GM18907 (cell line): ENCODE results near the gene NCEH1.
A peak's percentile ranks its signal among the peaks of the same experiment; 100 is the strongest.
"Not testable (repeated sequence)": the region's sequence is repeated elsewhere in the genome, so short reads cannot be mapped to it uniquely, and the experiment has no call there.

Experiments
- ATAC-seq: cut with Tn5 transposase; IDR thresholded peaks from one replicate; pipeline ENCODE4 v1.9.1; 2021; ENCODE audit warnings: mild to moderate bottlenecking, moderate library complexity; ENCODE audit not compliant: unreplicated experiment

NCEH1 gene

DNA sequence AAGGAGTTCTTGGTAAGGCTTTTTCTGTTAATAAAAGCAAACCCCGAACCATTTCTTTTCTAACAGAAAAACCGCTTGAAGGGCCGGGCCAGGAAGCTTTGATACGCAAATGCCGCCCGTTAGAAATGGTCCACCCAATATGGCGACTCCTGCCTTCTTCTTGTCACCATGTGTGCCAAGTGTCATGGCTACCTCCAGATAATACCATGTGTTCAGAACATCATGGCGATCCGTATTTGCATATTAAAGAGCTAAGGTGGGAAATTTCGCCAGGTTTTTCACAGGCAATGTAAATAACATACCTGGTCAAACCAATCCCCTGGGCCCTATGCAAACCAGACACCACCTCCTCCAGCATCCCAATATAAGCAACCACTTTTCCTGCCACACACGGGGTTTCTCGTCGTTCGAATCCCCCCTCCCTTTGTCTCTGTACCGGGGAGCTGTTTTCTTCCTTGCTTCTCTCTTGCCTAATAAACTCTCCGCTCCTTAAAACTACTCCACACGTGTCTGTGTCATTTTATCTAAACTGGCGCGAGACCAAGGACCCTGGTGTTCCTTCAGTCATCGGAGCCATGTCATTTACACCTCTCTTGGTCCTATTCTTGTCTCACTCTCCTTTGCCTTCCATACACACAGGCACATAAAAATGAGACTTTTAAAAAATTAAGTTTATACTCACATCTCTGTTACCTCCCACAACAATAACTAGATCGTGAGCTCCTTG lies 34.5 kb downstream of the NCEH1 start:
- ATAC-seq: no peak

DNA sequence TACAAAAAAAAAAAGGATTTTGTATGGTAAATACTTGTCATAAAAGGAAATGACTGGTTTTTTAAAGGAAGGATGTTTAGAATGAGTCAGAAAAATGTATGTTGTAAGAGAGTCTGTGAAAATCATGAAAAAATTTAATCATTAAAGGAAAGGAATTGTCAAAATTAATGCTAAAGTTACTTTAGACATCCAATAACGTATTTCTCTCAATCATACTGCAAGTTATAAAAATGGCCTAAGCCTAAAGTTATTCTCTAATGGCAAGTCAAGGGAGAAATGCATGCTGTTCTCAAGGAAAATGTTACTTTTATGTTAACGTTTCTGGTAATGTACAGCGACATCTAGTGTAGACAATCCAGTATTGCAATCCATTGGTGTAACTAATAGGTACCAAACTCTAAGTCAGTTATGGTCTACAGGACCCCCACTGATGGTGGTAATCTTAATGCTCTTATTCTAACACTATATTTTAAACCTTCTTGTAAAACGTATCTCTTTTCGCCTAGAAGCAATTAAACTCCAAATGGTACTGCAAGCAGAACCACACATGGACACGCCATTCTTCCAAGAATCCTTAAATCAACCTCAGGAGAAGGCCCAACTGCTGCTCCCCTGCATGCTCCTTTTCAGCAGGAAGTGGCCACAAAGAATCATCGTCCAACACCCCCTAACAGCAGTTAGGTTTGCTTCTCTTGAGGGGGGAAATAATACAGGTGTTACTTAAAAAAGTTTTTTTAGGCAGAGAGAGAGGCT lies 35.2 kb downstream of the NCEH1 start:
- ATAC-seq: no peak

DNA sequence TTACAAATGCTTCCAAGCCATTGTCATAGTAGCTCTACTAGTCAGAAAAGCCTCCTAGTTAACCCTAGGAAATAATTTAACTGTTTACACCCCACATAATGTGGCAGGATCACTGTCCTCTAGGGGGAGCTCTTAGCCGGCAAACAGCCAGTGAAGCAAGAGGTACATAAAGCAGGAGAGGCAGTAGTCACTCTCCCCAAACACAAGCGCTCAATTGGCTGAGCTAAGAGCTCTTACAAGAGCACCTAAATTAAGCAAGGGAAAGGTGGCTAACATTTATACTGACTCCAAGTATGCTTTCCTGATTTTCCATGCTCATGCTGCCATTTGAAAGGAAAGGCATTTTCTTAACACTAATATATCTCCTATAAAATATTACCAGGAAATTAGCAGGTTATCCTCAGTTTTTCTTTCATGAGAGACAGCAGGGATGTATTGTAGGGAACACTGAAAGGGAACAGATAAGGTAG lies 37.6 kb downstream of the NCEH1 start:
- peak; percentile 88 for ATAC-seq

DNA sequence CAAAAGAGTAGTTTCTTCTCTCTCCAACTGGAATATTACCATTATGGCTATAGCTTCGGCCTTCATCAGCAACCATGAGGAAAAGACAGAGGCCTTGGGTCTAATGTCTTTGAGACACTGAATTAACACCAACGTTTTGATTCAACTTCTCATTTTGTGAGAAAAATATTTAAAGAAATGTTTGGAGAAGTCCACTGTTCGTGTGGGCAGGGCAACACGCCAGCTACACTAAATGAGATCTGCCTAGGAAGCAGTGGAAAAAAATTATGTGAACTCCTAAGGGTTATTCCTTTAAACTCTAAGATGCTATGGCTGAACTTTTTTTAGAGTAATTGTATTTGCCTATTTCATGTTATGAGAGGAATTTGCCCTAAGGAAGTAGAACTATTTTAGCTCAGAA lies 41.8 kb downstream of the NCEH1 start:
- ATAC-seq: no peak

DNA sequence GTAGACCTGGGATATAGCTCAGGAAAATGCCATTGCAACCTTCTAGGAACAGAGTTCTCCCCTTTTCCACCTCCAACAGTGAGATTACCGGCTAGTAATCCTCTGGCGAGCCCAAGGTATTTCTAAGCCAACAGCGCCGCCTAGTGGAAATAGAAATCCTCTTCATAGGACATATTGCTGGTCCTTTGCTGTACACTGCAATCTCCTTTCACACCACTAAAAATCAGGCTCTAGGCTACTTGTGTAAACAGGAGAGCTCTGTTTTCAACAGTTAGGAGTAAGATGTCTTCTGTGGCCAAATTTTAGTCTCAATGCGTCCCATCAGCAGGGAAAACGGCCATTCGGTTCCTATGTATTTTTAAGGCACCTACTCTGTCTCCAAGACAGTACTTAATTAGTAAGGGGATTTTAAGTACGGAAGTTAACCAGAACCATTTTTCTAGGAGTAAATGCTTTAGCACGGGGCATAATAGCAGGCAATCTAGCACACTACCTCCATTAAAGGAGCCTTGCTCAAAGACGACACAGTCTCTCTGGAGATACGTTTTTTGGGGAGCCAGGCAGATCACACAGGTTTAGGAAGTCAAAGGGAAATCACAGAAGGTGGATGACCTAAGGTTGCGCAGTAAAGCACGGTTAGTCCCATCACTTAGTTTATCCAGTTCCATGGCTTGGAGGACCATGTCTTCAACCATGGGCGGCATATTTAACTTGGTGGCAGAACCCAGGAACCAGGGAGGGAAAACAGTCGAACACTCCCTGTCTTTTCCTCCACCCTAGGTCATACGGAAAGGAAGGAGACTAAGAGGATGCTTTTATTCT lies 43.8 kb downstream of the NCEH1 start:
- ATAC-seq: peak; percentile 92

DNA sequence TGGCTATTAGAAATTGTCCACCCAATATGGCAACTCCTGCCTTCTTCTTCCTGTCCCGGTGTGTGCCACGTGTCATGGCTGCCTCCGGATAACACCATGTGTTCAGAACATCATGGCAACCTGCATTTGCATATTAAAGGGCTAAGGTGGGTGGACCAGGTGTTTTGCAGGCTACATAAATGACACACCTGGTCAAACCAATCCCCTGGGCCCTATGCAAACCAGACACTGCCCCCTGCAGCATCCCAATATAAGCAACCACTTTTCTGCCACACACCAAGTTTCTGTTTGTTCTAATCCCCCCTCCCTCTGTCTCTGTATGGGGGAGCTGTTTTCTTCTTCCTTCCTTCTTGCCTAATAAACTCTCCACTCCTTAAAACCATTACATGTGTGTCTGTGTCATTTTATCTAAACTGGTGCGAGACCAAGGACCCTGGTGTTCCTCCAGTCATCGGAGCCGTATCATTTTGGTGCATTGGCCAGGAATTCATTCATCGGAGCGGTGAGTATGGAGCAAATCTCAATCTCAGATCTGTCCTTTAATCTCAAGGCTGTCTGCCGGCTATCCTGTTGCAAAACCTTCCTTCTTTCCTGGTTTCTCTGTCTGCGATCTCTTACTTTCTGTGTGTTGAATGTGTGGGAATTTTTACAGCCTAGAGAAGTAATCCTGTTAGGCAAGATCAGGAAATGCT lies 44.5 kb downstream of the NCEH1 start:
- no peak for ATAC-seq

DNA sequence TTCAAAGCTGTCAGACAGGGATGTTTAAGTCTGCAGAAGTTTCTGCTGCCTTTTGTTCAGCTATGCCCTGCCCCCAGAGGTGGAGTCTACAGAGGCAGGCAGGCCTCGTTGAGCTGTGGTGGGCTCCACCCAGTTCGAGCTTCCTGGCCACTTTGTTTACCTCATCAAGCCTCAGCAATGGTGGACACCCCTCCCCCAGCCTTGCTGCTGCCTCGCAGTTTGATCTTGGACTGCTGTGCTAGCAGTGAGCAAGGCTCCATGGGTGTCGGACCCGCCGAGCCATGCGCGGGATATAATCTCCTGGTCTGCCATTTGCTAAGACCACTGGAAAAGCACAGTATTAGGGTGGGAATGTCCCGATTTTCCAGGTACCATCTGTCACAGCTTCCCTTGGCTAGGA lies 45.4 kb downstream of the NCEH1 start:
- ATAC-seq: not testable (repeated sequence)

DNA sequence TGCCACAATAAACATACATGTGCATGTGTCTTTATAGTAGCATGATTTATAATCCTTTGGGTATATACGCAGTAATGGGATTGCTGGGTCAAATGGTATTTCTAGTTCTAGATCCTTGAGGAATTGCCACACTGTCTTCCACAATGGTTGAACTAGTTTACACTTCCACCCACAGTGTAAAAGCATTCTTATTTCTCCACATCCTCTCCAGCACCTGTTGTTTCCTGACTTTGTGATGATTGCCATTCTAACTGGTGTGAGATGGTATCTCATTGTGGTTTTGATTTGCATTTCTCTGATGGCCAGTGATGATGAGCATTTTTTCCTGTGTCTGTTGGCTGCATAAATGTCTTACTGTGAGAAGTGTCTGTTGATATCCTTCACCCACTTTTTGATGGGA lies 50.4 kb downstream of the NCEH1 start:
- ATAC-seq: not testable (repeated sequence)

DNA sequence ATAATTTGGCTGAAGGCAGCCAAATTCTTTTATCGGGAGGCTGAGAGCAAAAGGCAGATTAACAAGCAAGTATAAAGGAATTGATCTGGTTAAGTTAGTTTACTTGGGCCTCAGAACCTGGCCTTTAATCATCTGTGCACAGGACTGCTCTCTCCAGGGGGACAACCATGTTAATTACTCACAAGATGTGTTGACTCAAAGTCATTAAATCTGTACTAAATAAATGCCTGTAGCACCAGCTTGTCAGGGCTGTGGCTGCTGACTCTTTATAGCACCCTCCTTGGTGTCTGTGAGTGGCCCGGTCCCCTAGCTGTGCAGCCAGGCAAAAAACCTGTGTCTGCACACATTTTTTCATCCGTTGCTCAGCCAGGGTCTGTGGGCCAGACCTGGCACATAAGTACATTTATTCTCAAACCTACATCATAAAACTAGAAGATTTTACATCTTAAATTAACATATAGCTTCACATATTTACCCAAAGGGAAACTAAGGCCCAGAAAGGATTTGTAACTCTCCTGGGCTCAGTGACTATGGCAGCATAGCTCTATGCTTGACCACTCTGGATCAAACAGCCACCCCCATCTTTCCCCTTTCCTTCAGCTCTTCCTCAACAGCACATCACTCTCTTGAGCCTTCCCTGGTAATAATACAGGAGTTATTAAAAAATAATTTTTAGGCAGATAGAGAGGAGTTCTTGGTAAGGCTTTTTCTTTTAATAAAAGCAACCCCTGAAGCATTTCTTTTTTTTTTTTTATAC lies 51.4 kb downstream of the NCEH1 start:
- ATAC-seq: no peak

DNA sequence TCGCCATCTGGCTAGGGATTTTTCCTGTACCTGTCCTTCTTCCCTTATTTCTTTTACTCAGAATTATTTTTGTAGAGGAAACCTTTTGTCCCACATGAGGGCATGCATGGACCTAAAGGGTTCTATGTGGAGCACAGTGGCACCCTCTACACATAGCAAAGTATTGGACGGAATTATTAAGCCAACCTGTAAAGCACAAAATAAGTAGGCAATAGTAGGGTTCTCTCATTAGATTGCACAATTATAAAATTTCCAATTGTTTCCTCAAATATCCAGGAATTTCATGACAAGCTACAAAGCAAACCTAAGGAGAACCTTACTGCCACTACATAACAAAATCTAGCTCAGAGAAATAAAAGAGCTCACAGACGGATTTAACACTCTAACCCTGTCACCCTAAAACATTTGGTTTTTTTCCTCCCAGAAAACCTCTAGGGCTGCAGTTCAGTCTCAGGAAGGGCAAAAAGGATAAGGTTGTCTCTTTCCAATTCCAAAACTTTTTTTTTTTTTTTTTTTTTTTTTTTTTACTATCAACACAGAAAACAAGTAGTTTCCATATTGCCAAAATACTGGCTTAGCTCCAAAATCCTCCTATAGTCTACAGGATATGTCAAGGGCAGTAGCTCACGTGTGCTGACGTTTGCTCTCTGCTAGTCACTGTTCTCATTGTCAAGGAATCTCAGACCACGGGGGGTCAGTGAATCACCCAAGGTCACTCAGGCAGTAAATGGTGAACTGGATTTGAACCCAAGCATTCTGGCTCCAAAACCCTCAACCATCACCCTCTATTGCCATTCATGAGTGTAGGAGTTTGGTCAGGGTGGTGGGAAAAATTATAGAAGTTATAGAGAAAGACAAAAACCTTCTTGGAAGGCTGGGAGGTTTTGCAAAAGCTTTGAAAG lies 52.3 kb downstream of the NCEH1 start:
- ATAC-seq: no peak

DNA sequence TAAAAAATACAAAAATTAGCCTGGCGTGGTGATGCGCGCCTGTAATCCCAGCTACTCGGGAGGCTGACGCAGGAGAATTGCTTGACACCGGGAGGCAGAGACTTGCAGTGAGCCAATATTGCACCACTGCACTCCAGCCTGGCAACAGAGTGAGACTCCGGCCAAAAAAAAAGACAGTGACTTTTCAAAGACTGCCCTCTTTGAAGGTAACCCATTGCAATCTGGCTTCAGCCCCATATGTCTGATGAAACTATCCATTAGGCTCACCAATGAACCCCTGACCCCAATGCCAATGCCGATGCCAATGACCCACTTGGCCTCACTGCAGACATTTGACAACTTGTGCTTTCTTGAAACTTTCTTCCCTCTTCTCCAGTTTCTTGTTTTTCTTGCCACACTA lies 54.3 kb downstream of the NCEH1 start:
- no peak for ATAC-seq

DNA sequence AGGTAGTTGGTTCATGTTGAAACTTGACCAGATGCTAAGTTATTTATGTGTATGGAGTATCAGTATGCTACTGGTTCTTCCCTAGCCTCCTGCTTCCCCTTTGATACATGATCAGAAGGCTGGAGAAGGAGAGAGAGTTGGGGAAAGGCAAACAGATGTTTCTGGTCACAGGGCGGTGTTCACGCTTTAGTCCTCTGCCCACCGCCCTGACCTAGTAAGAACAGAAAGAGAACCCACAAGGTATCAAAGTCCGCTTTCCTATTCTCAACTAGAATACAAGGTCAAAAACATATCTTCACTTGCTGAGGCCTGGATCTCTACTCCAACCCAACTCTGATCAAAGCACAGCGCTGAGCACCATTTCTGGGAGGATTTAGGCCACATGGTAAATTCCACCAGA lies 55.5 kb downstream of the NCEH1 start:
- no peak for ATAC-seq

DNA sequence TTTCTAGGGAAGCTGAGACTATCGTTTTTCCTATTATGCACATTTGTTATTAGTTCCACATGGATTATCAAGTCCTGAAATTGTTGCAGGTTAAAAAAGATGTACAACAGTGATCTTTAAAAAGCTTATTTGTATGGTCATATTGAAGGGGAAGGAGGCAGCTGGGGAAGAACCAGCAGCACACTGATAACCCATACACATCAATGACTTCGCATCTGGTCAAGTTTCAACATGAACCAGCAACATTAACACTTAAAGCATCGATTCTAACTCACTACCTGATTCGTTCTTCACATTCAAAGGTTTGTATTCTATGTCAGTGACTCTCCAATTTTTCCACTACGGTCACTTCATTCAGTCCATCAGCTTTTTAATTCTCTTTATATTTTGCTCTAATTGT lies 56.4 kb downstream of the NCEH1 start:
- no peak for ATAC-seq

DNA sequence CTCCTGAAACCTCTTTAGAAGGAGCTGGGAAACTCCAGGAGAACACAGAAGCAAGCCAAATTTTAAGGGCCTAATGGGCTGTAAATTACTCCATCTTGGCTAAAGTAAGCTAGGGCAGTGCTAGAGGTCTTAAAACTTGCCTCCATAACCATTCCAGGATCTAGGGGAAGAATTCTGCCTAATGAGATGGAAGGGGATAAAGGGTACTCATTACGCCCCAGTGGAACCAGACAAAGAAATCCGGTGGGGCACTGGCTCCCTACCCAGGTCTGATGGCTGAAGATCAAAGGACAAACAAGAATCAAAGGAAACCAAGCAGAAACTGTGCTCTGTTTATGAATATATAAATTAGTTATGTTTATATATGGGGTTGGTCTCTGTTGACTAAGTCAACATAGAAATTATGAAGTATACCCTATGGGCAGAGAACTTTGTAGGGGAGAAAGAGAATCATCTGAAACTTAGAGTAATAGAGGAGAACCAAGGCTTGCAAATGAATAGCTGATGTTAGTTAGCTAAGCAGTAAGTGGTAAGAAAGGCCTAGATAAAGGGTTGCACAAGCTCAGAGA lies 57.8 kb downstream of the NCEH1 start:
- no peak for ATAC-seq

DNA sequence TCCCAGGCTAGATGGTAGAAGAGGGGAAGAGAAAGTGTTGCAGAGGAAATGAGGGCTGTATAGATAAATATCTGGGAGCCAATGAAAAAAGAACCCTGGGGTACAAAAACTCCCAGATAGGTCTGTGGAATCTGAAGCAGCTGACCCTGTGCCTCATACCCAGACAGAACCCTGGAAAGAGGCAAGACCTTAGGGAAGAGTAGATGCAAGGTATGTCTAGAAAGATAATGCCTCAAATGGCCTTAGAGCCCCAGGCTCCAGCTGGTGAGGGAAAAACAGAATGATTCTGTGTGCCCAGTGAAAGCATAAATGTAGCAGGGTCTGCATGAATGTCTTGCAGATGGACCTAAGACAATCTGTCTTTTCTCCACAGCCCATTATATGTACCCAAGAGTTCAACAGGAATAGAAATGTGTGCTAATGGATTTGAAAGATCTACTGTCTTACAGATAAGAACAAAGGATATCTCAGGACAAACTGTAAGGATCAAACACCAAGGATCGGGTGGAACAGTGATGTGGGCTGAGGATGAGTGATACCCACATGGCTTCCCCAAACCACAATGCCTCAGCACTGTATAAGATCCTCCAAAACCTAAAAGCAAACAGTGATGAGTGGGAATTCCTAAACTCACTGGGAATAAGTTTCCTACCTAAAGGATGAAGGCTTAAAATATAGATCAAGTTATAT lies 58.8 kb downstream of the NCEH1 start:
- ATAC-seq: no peak

DNA sequence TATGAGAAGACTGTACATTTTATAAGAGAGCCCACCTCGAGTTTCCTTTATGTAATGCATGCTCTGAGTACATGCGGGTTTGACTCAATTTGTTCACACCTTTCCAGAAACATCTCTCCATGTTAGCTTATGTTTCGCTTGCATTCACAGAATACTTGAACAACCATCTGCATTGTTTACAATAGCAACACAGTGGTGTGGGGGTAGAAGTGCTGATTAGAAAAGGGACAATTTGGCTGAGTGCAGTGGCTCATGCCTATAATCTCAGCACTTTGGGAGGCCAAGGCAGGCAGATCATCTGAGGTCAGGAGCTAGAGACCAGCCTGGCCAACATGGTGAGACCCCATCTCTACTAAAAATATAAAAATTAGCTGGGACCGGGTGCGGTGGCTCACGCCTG lies 60.9 kb downstream of the NCEH1 start:
- no peak for ATAC-seq

DNA sequence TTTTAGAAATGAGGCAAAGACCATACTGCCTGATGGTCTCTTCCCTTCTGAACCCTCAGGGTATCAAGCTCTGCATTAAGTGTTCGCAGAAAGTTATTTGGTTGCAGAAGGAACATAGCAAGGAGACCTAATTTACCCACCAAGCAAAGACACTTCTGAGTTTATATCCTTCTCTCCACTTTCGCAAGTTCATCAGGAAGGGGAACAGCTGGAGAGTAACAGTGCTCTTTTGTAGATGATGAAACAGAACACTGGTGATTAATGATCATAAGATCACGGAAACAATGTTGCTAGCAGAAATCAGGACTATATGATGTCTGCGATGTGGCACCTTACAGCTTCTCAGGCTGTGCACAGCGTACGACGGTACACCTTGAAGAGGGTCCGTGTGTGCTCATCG lies 62.1 kb downstream of the NCEH1 start:
- no peak for ATAC-seq

DNA sequence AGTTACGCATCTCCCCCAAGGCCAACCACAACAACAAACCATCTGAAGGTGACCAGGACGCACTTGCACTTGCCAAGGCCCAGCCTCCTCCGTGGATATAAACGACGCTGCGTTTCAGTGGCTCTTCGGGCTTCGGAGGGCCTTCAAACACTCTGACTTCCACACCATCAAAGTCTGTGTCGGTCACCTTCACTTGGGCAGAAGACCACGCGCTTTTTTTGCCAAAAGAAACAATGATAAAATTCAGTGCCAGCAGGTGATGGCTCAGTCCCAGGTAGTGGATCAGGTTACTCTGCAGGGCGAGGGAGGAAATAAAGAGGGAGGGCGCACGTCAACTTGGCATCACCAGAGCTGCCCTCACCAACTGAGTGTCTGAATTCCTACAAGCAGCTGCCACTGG lies 63.0 kb downstream of the NCEH1 start:
- ATAC-seq: no peak
